IPS-15b (cell line): ENCODE data around the gene HIVEP3.

ENCODE experiments used
- H3K27me3 ChIP-seq: one replicate; pipeline ENCODE4 v1.6.1; 2013; ENCODE audit warnings: low read length; ENCODE audit not compliant: control insufficient read depth, insufficient read depth
- H3K36me3 ChIP-seq: one replicate; pipeline ENCODE4 v1.6.1; 2013; ENCODE audit warnings: low read length; ENCODE audit not compliant: control insufficient read depth, insufficient read depth
- H3K4me1 ChIP-seq: one replicate; pipeline ENCODE4 v1.6.1; 2013; ENCODE audit warnings: mild to moderate bottlenecking, low read length; ENCODE audit not compliant: control insufficient read depth, insufficient read depth
- H3K4me3 ChIP-seq: one replicate; pipeline ENCODE4 v1.5.1; 2013; ENCODE audit warnings: low read depth, low read length
- H3K9ac ChIP-seq: one replicate; pipeline ENCODE4 v1.6.1; 2013; ENCODE audit warnings: low read depth, mild to moderate bottlenecking, low read length
- H3K9me3 ChIP-seq: one replicate; pipeline ENCODE4 v1.6.1; 2013; ENCODE audit warnings: mild to moderate bottlenecking, low read length; ENCODE audit not compliant: control insufficient read depth, insufficient read depth

HIVEP3 gene

DNA sequence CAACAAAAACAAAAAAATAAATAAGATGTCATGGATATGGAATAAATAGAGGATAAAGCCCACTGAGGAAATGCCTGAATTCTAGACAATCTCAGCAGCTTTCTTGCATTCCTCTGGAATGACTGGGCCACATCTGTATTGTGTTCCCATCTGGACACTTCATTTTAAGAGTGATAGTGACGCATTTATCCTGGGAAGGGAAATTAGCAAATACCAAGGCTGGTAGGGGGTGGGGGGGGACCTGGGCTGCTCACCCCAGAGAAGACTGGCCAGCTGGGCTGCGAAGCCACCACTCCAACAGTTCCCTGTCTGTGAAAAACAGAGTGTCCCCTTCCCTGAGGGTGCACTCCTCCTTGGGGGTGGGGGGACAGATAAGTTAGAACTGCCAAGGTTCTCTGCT lies 106.3 kb downstream of the HIVEP3 start:
- Histone ChIP-seq H3K9ac (no peak overlapping the region), H3K9me3 (no peaks in the 10 kb centered on the region), H3K36me3 (no peaks in the 10 kb centered on the region), H3K4me3 (no peak overlapping the region), H3K4me1 (no peaks in the 10 kb centered on the region), H3K27me3 (no peaks in the 10 kb centered on the region)

- no peak overlapping the region for H3K9ac ChIP-seq
- H3K4me1 ChIP-seq, result no peaks in the 10 kb centered on the region
- no peaks in the 10 kb centered on the region for H3K36me3 ChIP-seq
- no peak overlapping the region for H3K4me3 ChIP-seq
- no peaks in the 10 kb centered on the region for H3K27me3 ChIP-seq
- no peaks in the 10 kb centered on the region for H3K9me3 ChIP-seq
Measured at GRCh38 chr1:41812051-41812450, 106.7 kb downstream of the HIVEP3 start.

- Histone ChIP-seq H3K4me1 (no peaks in the 10 kb centered on the region), H3K27me3 (no peaks in the 10 kb centered on the region)
Measured at GRCh38 chr1:41811051-41811795, 107.5 kb downstream of the HIVEP3 start.

GRCh38 chr1:41810446-41810845 lies 108.3 kb downstream of the HIVEP3 start:
- no peaks in the 10 kb centered on the region for H3K4me1 ChIP-seq
- H3K36me3 ChIP-seq, result no peaks in the 10 kb centered on the region
- H3K4me3 ChIP-seq, result no peak overlapping the region
- no peaks in the 10 kb centered on the region for H3K27me3 ChIP-seq
- H3K9ac ChIP-seq, result no peak overlapping the region
- H3K9me3 ChIP-seq, result no peaks in the 10 kb centered on the region

More at GRCh38 chr1:41811051-41811795, 107.5 kb downstream of the HIVEP3 start:
- no peaks in the 10 kb centered on the region for H3K36me3 ChIP-seq
- no peak overlapping the region for H3K4me3 ChIP-seq
- H3K9me3 ChIP-seq, result no peaks in the 10 kb centered on the region
- H3K9ac ChIP-seq, result no peak overlapping the region

GRCh38 chr1:41809692-41810091 lies 109.0 kb downstream of the HIVEP3 start:
- H3K9ac ChIP-seq, result no peak overlapping the region
- H3K36me3 ChIP-seq, result no peaks in the 10 kb centered on the region
- H3K4me1 ChIP-seq, result no peaks in the 10 kb centered on the region
- no peaks in the 10 kb centered on the region for H3K9me3 ChIP-seq
- H3K4me3 ChIP-seq, result no peak overlapping the region
- H3K27me3 ChIP-seq, result no peaks in the 10 kb centered on the region

DNA sequence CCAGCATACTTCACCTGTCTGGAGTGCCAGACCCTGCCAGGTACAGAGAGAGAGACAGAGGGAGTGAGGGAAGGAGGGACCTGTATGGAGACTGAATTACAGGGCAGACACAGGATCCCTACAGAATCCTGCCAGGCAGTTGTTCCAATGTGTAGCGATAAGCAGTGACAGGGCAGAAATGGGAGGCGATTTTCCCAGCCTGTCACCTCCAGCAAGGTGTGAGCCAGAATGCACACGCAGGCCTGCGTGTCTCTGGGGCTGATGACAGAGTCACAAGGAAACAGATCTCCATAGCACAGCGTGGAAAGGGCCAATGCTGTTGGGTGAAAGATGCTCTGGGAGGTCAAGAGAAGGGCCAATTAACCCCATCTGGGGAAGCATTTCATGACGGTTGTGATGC lies 111.3 kb downstream of the HIVEP3 start:
- H3K9me3 ChIP-seq, result no peaks in the 10 kb centered on the region
- no peak overlapping the region for H3K4me3 ChIP-seq
- H3K27me3 ChIP-seq, result no peaks in the 10 kb centered on the region
- no peaks in the 10 kb centered on the region for H3K4me1 ChIP-seq
- H3K9ac ChIP-seq, result no peak overlapping the region
- no peaks in the 10 kb centered on the region for H3K36me3 ChIP-seq

- no peak overlapping the region for H3K9ac ChIP-seq
- no peak overlapping the region for H3K4me3 ChIP-seq
- H3K4me1 ChIP-seq, result no peaks in the 10 kb centered on the region
- no peaks in the 10 kb centered on the region for H3K27me3 ChIP-seq
- no peaks in the 10 kb centered on the region for H3K9me3 ChIP-seq
- H3K36me3 ChIP-seq, result no peaks in the 10 kb centered on the region
Measured at GRCh38 chr1:41806472-41807155, 112.1 kb downstream of the HIVEP3 start.

DNA sequence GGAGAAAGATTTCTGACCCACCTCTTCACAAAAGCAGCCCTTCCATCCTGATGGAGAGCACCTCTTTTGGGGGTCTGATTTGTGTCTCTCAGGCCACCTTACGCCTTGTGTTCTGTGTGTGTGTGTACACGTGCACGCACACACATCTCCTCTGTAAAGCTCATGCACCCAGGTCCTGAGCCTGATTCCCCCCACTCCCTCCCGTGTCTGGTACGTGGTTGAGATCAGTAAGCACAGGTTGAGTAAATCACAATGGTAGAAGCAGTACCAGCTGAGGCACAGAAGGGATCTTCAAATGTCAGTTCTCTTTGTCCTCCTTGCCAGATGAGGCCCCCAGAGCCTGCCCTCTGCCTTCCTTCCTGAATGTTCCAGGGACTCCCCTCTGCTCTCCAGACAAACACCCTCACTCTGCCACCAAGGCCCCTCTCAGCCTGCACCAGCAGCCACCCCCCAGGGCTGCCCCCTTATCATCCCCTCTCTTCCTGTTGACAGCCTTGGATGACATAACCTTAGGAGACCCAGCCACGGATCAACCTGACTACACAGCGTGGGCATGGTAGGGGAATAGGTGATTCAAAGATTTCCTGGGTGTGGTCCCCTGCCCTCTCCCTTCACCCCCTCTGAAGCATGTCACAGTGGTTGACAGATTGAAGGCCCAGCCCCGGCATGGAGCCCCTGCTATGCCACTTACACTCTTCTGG lies 112.8 kb downstream of the HIVEP3 start:
- Histone ChIP-seq H3K27me3 (no peaks in the 10 kb centered on the region), H3K4me3 (no peak overlapping the region), H3K9ac (no peak overlapping the region), H3K9me3 (no peaks in the 10 kb centered on the region), H3K36me3 (no peaks in the 10 kb centered on the region), H3K4me1 (no peaks in the 10 kb centered on the region)

DNA sequence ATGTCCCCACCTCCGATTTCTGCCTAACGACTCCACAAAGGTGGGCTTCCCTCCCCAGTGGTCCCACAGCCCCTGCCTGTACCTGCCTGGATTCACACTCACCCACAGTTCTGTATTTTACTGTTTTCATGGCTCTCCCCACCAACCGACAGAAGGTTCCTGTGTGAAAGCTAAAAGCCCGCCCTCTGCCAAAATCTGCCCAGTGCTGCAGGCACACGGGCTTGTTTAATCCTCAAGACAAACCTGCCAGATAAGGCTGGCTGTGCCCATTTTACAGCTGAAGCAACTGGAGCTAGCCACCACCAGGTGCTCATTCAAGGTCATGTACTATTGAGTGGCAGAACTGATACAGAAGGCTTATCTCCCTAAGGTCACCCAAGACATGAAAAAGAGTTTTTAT lies 114.5 kb downstream of the HIVEP3 start:
- no peaks in the 10 kb centered on the region for H3K36me3 ChIP-seq
- no peak overlapping the region for H3K9ac ChIP-seq
- no peaks in the 10 kb centered on the region for H3K4me1 ChIP-seq
- no peaks in the 10 kb centered on the region for H3K9me3 ChIP-seq
- no peak overlapping the region for H3K4me3 ChIP-seq
- H3K27me3 ChIP-seq, result no peaks in the 10 kb centered on the region

DNA sequence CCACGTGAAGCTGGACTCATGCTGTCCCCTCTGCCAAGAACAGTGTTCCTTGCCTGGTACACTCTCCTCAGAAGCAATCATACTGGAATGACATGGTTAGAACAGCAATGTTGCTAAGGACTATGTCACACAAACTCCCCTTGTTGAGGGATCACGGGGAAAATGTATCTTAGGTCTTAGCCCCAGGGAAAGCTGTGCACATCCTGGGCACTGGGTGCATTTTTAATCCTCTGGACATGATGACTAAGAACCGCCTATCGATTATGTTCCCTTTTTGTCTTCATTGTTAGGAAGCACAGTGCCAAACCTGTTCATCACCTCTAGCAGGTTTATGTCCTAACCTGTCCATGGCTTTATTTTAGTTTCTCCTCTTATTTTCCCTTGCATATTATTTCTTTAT lies 115.1 kb downstream of the HIVEP3 start:
- Histone ChIP-seq H3K27me3 (no peaks in the 10 kb centered on the region), H3K36me3 (no peaks in the 10 kb centered on the region), H3K9ac (no peak overlapping the region), H3K4me3 (no peak overlapping the region), H3K9me3 (no peaks in the 10 kb centered on the region), H3K4me1 (no peaks in the 10 kb centered on the region)

- no peak overlapping the region for H3K4me3 ChIP-seq
- no peaks in the 10 kb centered on the region for H3K9me3 ChIP-seq
- no peaks in the 10 kb centered on the region for H3K27me3 ChIP-seq
- H3K9ac ChIP-seq, result no peak overlapping the region
- no peaks in the 10 kb centered on the region for H3K36me3 ChIP-seq
- H3K4me1 ChIP-seq, result no peaks in the 10 kb centered on the region
Measured at GRCh38 chr1:41802532-41803501, 115.9 kb downstream of the HIVEP3 start.
